MM.1S (cell line): Measurements from ENCODE around the gene CNFN.
"Not testable (repeated sequence)": the region's sequence is repeated elsewhere in the genome, so short reads cannot be mapped to it uniquely, and the experiment has no call there.

ENCODE experiments used
- DNase-seq: peaks from one replicate; pipeline ENCODE4 v3.0.0-alpha.2; 2015
- H2AFZ ChIP-seq: fragments of 300-600 bp; sonication (generic); 2 replicates; pipeline ENCODE4 v1.6.0; 2016; ENCODE audit warnings: antibody characterized with exemption, low read length
- H3F3A ChIP-seq: fragments of 300-600 bp; sonication (generic); 2 replicates; pipeline ENCODE4 v1.6.1; 2016; ENCODE audit warnings: mild to moderate bottlenecking, antibody characterized with exemption, low read length, moderate library complexity, mixed read lengths; ENCODE audit not compliant: insufficient read depth
- H3K27ac ChIP-seq: fragments of 300-600 bp; sonication (generic); 2 replicates; pipeline ENCODE4 v1.5.1; 2016; ENCODE audit warnings: mild to moderate bottlenecking, low read length
- H3K27me3 ChIP-seq: fragments of 300-600 bp; sonication (generic); replicated peaks from 2 replicates; pipeline ENCODE4 v1.6.0; 2016; ENCODE audit warnings: low read length; ENCODE audit not compliant: insufficient read depth
- H3K36me3 ChIP-seq: fragments of 300-600 bp; sonication (generic); replicated peaks from 2 replicates; pipeline ENCODE4 v1.6.1; 2016; ENCODE audit warnings: mild to moderate bottlenecking, low read length, mixed read lengths; ENCODE audit not compliant: insufficient read depth
- H3K4me1 ChIP-seq: fragments of 300-600 bp; sonication (generic); 2 replicates; pipeline ENCODE4 v1.6.1; 2016; ENCODE audit warnings: low read length, mixed read lengths
- H3K4me2 ChIP-seq: fragments of 300-600 bp; sonication (generic); 2 replicates; pipeline ENCODE4 v1.6.0; 2016; ENCODE audit warnings: low read depth, low read length
- H3K4me3 ChIP-seq: fragments of 300-600 bp; sonication (generic); 2 replicates; pipeline ENCODE4 v1.5.1; 2016; ENCODE audit warnings: low read length, mixed read lengths
- H3K79me2 ChIP-seq: fragments of 300-600 bp; sonication (generic); 2 replicates; pipeline ENCODE4 v1.6.1; 2016; ENCODE audit warnings: mixed run types, low read length, mixed read lengths
- H3K9ac ChIP-seq: fragments of 300-600 bp; sonication (generic); 2 replicates; pipeline ENCODE4 v1.6.1; 2016; ENCODE audit warnings: low read length, mixed read lengths
- H3K9me2 ChIP-seq: fragments of 300-600 bp; sonication (generic); replicated peaks from 2 replicates; pipeline ENCODE4 v1.6.1; 2016; ENCODE audit warnings: mild to moderate bottlenecking, low read length, mixed read lengths; ENCODE audit not compliant: insufficient read depth
- H3K9me3 ChIP-seq: fragments of 300-600 bp; sonication (generic); replicated peaks from 2 replicates; pipeline ENCODE4 v1.6.1; 2016; ENCODE audit warnings: mild to moderate bottlenecking, low read length, mixed read lengths; ENCODE audit not compliant: insufficient read depth
- H4K20me1 ChIP-seq: fragments of 300-600 bp; sonication (generic); 2 replicates; pipeline ENCODE4 v1.6.1; 2016; ENCODE audit warnings: mild to moderate bottlenecking, low read length, moderate library complexity, mixed read lengths; ENCODE audit not compliant: insufficient read depth
- CTCF ChIP-seq: fragments of 300-600 bp; sonication (generic); IDR thresholded peaks from 2 replicates; pipeline ENCODE4 v1.5.1; 2016; ENCODE audit warnings: antibody characterized with exemption, low read length, mixed read lengths
- EZH2 ChIP-seq: fragments of 300-600 bp; sonication (generic); optimal IDR thresholded peaks from 2 replicates; pipeline ENCODE3; 2017; ENCODE audit warnings: low read depth, mild to moderate bottlenecking, antibody characterized with exemption, low read length, mixed read lengths
- EZH2phosphoT487 ChIP-seq: fragments of 300-600 bp; sonication (generic); IDR thresholded peaks from 2 replicates; pipeline ENCODE4 v1.6.1; 2018; ENCODE audit warnings: antibody characterized with exemption, low read length

The CNFN gene

GRCh38 chr19:42344336-42344893 lies 45.7 kb downstream of the CNFN start:
- H3K79me2 ChIP-seq = no peaks in the 10 kb centered on the region
- DNase-seq = no peak
- H3K27me3 ChIP-seq = no peaks in the 10 kb centered on the region
- no peak for TF ChIP-seq EZH2phosphoT487
- no peak for TF ChIP-seq EZH2
- no peak for TF ChIP-seq CTCF
- H3K9me2 ChIP-seq = no peaks in the 10 kb centered on the region
- H2AFZ ChIP-seq = no peak overlapping the region
- H4K20me1 ChIP-seq = no peaks in the 10 kb centered on the region
- no peaks in the 10 kb centered on the region for H3K4me1 ChIP-seq
- no peak overlapping the region for H3K9ac ChIP-seq
- H3K27ac ChIP-seq = no peak overlapping the region
- no peaks in the 10 kb centered on the region for H3F3A ChIP-seq
- no peak overlapping the region for H3K4me2 ChIP-seq
- H3K36me3 ChIP-seq = no peaks in the 10 kb centered on the region
- H3K9me3 ChIP-seq = no peaks in the 10 kb centered on the region
- H3K4me3 ChIP-seq = no peak overlapping the region

- Histone ChIP-seq H3K4me2 (no peak overlapping the region), H3K79me2 (no peaks in the 10 kb centered on the region), H3K9me2 (no peaks in the 10 kb centered on the region), H3F3A (no peaks in the 10 kb centered on the region), H3K36me3 (no peaks in the 10 kb centered on the region), H3K4me3 (no peak overlapping the region), H3K9me3 (no peaks in the 10 kb centered on the region), H3K9ac (no peak overlapping the region), H2AFZ (no peak overlapping the region), H3K27ac (no peak overlapping the region), H4K20me1 (no peaks in the 10 kb centered on the region), H3K4me1 (no peaks in the 10 kb centered on the region), H3K27me3 (no peaks in the 10 kb centered on the region)
- TF ChIP-seq EZH2phosphoT487 = no peak
- no peak for TF ChIP-seq EZH2
- peak; percentile 19; the same call in 1 of the 2 replicates for TF ChIP-seq CTCF
- DNase-seq = no peak
These were observed 46.6 kb downstream of the CNFN start for GRCh38 chr19:42343344-42344110.

- not testable (repeated sequence) for H3K36me3 ChIP-seq, H4K20me1 ChIP-seq, H3K79me2 ChIP-seq, H2AFZ ChIP-seq, H3K9me2 ChIP-seq, H3K27ac ChIP-seq, H3K9ac ChIP-seq, H3K9me3 ChIP-seq, H3K4me3 ChIP-seq, H3F3A ChIP-seq, DNase-seq, H3K4me1 ChIP-seq, H3K4me2 ChIP-seq, H3K27me3 ChIP-seq
These were observed 50.2 kb downstream of the CNFN start for GRCh38 chr19:42339922-42340321.

GRCh38 chr19:42339126-42339860 lies 50.8 kb downstream of the CNFN start:
- H2AFZ ChIP-seq, H3K4me1 ChIP-seq, H4K20me1 ChIP-seq, H3K9ac ChIP-seq, H3K27ac ChIP-seq, H3K9me2 ChIP-seq, H3K27me3 ChIP-seq, H3K4me3 ChIP-seq, H3K4me2 ChIP-seq, H3F3A ChIP-seq, H3K9me3 ChIP-seq, H3K36me3 ChIP-seq, DNase-seq, H3K79me2 ChIP-seq: not testable (repeated sequence)
